ENCODE results near the gene BZW2.

DNA sequence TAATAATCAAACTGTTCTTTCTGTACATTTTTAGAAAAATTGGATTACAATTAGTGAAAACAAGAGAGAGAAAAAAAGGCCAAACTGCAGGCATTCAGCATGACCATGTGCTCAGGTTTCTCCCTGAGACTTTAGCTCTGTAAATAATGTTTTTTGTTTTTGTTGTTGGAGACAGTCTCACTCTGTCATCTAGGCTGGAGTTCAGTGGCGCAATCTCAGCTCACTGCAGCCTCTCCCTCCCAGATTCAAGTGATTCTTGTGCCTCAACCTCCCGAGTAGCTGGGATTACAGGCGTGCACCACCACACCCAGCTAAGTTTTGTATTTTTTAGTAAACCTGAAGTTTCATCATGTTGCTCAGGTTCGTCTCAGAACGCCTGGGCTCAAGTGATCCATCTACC, 23.0 kb downstream of the BZW2 start:
- TF ChIP-seq, protein P1, sequence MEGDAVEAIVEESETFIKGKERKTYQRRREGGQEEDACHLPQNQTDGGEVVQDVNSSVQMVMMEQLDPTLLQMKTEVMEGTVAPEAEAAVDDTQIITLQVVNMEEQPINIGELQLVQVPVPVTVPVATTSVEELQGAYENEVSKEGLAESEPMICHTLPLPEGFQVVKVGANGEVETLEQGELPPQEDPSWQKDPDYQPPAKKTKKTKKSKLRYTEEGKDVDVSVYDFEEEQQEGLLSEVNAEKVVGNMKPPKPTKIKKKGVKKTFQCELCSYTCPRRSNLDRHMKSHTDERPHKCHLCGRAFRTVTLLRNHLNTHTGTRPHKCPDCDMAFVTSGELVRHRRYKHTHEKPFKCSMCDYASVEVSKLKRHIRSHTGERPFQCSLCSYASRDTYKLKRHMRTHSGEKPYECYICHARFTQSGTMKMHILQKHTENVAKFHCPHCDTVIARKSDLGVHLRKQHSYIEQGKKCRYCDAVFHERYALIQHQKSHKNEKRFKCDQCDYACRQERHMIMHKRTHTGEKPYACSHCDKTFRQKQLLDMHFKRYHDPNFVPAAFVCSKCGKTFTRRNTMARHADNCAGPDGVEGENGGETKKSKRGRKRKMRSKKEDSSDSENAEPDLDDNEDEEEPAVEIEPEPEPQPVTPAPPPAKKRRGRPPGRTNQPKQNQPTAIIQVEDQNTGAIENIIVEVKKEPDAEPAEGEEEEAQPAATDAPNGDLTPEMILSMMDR (IDR thresholded peaks at IDR 0.05), result no peak
- TF ChIP-seq POLR2A (IDR thresholded peaks at IDR 0.05), result no peak
- no peak for TF ChIP-seq POLR2AphosphoS5 (IDR thresholded peaks at IDR 0.05; ENCODE audit: insufficient read depth in 1 of 2, low read depth in 1 of 2)

Measured in vagina (tissue), 2 donors.